GM21515 (cell line): ENCODE data around the gene ALDH4A1.

Experiments
- ATAC-seq: cut with Tn5 transposase; IDR thresholded peaks from one replicate; pipeline ENCODE4 v1.9.1; 2021; ENCODE audit not compliant: unreplicated experiment

ALDH4A1 gene, protein sequence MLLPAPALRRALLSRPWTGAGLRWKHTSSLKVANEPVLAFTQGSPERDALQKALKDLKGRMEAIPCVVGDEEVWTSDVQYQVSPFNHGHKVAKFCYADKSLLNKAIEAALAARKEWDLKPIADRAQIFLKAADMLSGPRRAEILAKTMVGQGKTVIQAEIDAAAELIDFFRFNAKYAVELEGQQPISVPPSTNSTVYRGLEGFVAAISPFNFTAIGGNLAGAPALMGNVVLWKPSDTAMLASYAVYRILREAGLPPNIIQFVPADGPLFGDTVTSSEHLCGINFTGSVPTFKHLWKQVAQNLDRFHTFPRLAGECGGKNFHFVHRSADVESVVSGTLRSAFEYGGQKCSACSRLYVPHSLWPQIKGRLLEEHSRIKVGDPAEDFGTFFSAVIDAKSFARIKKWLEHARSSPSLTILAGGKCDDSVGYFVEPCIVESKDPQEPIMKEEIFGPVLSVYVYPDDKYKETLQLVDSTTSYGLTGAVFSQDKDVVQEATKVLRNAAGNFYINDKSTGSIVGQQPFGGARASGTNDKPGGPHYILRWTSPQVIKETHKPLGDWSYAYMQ

DNA sequence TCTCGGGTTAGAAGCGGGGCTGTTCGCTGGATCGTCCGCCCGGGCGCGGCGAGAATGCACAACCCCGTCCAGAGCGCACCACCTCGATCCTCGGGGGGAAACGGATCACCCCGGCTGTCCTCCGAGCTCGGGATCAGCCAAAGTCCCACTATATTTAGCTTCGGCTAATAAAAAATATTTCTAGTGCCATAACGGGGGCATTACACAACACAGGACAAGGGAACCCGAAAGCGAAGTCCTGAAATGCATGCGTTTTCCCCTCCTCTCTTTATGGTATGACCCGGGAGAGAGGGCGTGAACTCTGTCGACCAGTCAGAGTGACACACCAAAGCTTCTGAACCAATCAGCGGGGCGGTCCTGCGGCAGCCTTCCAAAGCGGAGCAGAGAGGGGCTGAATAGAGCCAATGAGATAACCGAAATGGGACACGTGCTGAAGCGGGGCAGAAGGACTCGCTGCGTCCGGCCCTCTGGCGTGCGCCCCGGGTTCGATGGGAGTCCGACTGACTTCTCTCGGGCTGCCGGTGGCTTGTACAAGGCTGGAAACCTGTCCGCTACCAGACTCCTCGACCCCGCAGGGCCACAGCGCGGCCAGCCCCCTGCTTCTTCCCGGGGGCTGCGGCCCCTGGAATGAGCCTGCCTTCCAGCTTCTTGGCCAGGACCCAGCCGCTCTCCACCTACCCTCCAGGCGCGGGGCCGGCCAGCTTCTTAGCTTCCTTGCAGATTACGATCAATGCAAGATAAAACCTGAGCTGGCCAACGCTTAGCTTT, at the start of gene ALDH4A1:
TSS of gene ALDH4A1 (minus strand) at position 33 of the 768 bp plus-strand sequence. CDS start at position 1, 32 bp downstream.
- ATAC-seq: peak; percentile 96

DNA sequence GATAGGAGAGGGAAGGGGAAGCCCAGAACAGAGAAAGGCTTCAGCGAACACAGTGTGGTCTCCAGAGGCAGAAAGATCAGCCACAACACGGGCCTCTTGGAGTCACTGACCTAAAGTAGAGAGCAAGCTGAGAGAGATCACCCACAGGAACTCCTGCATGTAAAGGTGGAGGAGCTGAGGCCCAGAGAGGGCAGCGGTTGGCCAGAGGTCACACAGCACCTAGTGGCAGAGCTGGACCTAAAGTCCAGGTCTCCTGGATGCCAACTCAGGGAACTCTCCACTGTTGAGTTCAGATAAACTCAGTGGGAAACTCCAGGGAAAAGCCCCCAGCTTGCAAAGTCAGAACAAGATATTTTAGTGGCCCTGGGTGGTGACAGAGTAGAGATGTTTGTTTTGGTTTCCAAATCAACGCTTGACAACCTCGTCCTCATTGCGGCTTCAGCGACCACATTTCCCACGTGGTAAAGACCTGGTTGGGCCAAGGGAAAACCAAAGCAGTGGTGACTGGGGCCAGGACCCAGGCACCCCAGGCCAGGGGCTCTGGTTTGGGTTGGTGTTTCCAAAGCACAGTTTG, 49.5 kb upstream of the ALDH4A1 start:
- peak; percentile 24 for ATAC-seq

DNA sequence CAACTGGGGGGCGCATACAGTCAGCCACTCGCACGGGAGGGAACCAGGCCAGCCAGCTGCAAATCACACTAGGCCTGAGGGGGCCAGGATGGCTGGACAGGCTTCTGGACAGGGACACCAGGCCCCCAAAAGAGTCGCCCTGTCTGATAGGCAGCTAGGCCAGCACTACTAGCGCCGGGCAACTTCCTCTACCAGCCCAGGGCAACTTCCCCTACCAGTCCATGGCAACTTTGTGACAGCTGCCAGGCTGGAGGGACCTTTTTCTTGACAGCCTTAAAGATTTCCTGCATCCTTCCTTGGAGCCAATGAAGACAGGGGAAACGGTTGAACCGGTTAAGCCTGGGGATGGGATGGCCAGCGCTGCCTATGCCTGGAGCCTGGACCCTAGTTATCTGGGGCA, 49.1 kb upstream of the ALDH4A1 start:
- no peak for ATAC-seq

DNA sequence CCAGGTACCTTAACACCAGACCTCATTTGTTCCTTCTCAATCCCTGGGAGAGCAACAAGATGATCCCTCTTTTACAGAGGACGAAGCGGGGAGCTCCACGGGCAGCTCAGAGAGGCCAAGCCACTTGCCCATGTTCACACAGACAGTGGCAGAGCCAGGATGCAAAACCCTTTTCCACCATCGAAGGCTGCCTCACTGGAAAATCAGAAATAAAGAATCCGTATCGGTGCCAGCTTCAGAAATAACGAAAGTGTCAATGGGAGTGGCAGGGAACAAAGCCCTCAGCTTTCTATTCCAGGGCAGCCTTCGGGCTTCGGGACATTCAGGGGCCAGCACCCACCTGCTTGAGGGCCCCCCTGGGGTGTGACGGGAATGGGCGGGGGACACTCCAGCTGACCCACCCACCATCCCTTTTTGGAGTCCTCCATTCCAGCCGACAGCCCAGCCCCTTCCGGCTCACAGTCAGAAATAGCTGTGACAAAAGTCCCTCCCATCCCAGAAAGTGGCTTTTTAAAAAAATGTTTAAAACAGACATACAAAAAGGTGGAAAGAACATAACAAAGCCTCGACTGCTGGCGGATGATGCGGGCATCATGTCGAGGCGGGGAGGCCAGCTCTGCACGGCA, 48.2 kb upstream of the ALDH4A1 start:
- no peak for ATAC-seq

DNA sequence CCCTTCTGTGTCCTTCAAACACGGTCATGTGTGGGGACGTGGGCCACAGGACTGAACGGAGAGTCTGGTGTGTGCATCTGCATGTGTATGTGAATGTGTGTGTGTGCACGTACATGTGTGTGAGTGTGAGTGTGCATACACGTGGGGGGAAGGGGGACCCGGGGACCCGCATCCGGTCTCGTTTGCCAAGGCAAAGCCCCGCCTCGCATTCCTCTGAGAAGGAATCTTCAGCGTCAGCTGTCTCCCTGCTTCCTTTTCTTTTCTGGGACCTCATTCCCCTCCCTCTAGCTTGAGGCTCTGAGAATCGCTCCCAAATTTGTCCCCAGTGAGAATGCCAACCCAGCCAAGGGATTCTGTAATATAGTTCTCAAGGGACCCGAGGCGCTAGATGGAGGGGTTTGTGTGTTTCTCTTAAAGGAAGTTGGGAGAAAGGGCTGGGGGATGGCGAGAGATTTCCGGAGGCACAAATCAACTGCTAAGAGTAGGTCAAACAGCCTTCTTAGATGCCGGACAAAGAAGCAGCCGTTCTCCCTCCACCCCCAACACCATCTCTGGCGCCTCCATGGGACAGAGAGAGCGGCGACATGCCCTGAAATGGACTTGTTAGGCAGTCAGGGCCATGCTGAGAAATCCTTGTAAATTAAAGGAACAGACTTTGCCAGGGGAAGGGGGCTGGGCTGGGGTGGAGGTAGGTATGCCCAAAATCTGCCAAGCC, 47.5 kb upstream of the ALDH4A1 start:
- ATAC-seq: no peak

DNA sequence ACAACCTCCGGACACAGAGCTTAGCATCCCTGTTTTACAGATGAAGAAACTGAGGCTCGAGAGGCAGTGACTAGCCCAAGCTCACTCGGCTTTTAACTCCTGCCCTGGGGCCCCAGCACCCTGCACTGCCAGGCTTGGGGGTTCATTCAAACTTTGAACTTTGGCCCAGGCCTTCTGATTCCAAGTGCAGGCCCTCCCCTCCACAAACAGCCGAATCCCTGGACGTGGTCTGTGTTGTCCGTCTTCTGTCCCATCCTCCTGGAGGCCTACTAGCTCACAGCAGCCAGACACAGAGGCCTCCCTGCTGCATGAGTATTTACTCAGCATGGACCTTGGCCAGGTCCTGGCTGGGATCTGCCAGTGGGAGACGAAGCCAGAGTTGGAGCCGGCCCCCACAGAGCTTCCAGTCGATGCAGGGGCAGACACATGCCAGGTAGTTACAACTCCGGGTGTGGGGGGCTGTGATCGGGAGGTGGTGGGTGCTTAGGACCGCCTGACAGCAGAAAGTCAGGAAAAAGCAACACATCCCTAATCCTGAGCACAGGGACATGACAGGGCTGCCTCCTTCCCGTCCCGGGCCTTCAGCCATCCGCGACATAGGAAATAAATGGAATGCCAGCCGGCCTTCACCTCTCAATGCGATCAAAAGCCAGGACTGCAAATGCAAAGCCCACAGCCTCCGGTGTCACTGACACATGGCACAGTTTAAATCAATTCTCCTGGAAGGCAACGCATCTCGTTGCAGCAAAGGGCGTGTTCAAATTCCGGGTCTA, 46.7 kb upstream of the ALDH4A1 start:
- ATAC-seq: no peak

DNA sequence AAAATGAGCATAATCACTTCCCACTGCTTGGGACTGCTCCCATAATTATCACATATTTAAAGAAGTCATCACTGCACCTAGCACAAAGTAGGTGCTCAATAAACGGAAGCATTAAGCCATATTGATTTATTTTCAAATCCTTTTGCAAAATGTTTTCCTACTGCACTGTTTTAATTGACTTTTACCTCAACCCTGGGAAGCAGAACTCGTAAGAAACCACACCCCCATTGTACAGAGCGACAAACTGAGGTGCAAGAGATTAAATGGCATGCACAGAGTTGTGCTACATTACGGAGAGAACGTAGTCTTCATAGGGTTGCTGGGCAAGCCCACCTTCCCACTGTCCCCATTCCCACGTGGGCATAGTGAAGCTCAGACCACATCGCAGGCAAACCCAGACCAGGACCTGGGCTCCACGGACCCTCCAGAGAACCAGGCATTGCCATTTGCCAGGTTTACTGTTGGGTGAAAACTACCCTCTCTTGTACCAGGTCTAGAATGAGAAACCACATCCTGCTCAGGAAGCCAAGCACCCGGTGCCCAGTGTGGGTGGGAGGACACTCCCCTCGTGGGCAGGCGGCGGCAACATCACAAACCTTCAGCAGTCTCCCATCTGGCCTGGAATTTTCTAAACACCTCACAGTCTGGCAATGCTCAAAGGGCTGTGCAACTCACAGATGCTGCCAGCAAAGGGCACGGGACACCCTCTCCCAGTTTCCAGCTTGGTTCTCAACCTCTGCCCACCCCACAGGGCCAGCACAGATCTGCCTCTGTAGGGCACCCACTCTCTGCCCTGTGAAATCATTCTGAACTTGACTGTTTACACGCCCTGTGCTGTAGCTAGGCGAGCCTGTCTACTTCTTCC, 45.9 kb upstream of the ALDH4A1 start:
- no peak for ATAC-seq

DNA sequence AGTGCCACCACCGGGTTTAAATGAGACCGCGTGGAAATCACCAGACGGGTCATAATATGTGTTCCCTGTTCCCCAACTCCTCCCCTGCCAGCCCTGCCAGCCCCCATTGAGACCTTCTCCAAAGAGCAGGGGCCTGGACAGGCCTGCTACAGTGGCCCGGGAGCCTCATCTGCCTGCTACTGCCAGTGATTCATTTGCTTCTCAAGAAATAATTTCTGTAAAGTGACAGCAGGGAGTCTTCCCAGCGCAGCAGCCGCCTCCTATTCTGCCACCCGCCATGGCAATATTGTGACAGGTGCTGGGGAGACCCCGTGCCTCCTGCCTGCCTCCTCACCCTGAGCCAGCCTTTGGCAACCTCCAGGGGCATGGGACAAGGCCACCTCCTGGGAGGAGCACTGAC, 45.2 kb upstream of the ALDH4A1 start:
- no peak for ATAC-seq

DNA sequence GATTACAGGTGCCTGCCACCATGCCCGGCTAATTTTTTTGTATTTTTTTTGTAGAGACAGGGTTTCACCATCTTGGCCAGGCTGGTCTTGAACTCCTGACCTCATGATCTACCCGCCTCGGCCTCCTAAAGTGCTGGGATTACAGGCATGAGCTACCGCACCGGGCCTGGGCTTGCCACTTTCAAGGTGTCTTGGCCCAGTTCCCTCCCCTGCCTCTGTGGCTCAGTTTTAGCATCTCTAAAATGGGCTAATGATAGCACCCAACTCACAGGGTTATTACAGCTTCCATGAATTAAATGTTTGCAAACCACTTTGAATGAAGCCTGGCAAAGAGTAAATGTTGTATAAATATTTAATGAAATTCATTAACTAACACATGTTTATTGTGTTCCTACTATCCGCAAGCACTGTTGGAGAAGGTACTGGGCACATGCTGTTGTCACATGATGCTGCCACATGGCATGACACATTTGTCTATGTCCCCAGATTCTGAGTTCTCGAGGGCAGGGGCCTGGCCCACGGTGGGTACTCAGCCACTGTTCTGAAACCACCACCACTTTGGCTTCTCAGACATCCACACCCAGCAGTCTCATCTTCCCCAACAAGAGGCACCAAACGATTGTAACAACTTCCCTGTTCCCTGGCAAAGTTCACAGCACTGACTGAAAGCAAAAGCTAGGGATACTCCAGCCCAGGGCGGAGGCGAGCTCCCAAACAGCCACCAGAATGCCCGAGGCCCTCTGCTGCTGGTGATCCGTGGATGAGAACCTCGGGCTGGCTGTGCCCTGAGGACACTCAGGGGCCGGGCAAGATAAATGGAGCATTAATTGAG, 44.4 kb upstream of the ALDH4A1 start:
- no peak for ATAC-seq

DNA sequence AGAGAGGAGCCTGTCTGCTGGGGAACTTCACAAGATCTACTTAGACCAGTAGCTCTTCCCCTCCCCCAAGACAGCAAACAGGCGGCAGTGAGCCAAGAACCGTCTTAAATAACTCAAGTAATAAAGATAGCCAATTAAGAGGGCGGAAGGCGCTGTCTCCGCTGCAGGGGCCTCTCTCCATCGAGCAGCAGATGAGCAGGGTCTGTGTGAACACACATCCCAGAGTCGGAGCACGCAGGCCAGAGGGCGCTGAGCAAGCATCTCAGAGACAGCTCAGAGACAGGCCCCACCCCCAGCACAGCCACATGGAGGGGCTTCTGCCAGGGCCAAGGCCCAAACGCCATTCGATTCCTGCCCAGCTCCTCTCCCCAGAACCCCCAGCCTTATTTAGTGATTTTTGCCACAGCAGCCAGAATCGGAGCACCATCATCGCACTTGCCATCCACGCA, 43.1 kb upstream of the ALDH4A1 start:
- ATAC-seq: no peak

DNA sequence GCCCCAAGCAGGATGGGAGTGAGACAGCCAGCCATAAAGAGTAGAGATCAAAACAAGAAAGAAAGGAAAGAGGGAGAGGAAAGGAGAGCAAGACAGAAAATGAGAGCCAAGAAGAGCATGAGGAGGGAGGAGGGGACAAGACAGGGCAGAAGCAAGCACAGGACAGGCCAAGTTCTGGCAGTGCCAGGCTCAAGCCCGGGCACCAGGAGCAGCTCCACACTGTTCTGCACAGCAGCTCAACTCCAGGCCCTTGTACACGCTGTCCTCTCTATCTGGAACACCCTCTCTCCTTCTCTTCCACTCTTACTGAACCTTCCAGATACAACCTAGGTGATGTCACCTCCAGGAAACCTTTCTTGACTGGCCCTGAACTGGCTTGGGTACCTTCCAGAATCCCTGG, 42.5 kb upstream of the ALDH4A1 start:
- ATAC-seq: no peak

DNA sequence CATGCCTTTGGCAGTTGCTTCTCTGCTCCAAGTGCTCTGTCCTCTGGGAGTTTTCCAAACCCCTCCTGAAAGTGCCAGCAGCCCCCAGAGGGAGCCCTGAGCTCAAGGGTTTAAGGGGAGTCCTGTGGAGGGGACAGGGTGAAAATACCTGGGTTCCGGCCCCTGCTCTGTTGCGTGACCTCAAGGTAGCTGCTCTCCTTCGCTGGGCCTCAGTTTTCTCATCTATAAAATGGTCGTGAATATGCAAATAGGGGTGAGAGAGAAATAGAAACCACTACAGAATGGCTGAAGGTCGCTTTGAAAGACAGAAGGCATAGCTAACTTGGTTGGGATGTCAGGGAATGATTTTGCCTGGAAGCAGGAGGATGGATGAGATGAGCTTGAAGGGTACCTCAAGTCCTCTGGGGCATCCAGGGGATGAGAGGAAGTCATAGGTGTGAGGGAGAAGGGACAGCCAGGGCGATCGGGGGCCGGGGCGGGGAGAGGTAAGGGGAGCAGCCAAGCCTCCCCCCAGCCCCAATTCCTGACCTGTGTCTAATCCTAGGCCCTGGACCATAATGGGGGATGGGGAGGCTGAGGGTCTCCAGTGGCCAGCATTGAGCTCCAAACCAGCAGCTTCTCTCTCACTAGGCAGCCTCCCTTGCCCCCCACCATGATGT, 41.7 kb upstream of the ALDH4A1 start:
- no peak for ATAC-seq

DNA sequence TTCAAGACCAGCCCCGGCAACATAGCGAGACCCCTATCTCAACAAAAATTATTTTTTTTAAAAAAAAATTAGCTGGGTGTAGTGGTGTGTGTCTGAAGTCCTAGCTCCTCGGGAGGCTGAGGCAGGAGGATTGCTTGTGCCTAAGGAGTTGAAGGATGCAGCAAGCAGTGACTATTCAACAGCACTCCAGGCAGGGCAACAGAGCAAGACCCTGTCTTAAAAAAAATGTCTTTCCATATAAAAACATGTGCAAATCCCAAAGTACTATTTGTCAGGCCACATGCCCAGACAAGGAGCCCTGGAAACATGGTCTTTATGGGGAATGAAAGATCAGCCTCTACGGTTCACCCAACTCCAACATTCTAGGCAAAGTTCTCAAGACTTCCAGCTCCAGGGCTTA, 40.8 kb upstream of the ALDH4A1 start:
- ATAC-seq: no peak

DNA sequence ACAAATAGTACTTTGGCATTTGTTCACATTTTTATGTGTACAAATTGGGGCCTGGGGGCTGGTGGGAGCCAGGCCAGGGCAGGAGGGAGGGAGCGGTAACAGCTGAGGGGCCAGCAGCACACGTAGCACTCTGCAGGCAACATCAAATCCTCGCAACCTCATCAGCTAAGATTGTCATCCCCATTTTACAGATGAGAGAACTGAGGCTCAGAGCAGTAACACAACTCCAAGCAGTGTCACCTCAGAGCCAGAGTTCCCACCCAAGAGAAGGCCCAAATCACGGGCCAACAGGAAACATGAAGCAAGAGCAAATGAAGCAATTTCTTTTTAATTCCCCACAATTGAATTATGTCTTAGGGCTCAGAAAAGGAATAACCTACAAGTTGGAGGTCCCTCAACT, 40.0 kb upstream of the ALDH4A1 start:
- ATAC-seq: no peak

DNA sequence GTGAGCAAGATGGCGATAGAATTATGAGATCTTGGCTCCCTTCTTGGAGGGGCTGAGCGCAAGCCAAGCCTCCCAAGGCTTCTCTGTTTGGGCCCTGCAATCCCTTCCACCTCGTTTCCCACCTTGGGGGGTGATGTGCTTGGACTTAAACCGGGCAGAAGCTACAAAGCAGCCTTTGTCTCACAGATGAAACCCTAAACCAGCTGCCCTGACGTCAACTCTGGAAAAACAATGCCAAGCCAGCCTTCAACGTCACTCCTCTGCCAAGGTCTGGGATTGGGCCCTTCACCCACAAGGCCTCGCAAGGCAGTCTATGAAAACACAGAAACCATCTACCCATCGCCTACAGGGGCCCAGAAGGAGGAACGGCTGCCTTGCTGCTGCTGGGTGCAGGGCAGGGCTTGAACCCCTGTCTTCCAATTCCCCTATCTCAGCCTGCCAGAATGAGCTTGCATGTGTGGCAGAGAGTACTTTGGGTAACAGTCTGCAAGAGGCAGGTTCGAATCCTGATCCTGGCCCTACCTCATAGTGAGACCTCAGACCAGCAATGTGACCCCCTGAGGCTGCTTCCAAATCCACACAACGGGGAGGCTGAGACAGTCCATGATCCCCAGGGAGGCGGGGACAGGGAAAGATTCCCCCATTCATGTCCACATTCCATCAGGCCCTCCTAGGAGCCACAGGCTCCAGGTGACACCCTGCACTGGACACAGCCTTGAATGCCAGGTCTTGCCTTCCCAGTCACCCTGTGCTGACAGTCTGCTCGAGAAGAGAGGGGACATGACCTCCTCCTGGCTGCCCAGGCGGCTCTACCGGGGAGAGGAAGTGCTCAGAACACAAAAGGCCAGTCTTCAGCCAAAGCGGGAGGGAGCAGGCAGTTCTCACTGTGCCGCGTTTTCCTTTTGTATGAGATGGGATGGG, 39.1 kb upstream of the ALDH4A1 start:
- no peak for ATAC-seq

DNA sequence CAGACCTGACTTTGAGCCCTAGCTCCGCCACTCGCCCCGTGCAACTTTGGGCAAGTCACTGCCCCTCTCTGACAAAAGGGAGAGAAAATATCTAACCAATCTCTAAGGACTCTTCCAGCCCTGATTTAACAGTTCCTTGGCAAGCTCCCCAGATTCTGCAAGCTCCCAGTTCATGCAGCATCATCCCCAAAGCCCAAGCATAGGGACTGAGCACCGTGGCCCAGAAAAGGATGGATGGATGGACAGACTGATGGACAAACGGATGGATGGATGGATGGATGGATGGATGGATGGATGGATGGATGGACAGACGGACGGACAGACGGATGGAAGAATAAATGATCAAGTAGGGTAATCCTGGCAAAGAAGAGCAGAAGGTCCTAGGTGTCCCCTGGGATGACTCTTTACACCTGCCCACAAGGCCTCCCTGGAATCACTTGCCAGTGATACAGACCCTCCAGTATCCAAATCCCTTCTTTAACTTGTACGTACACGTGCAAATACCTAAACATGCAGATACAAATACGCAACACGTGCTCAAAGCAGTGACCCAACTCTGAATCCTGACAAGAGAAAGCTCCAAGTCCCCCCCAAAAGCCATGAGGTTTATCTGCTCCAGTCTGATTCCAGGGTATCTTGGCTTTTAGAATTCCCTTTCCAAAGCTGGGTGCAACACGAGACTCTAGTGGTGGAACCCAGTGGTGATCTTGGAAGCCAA, 38.1 kb upstream of the ALDH4A1 start:
- ATAC-seq: no peak
